HepG2 (cell line): ENCODE results near the gene ZNF385B. TPM values are rescaled to one million over a fixed set of nuclear protein-coding genes. Genes with fewer than 3 reads are reported as not detected.

Experiments used
- ATAC-seq: fragments of 200-7000 bp; cut with Tn5 transposase; 3 replicates; pipeline ENCODE4 v1.9.1; 2020; ENCODE audit warnings: mild to moderate bottlenecking, moderate library complexity
- BruUV-seq: library from RNA; stranded (reverse); fragments of 400-500 nt; replicated peaks from 2 replicates; lab custom pipeline; 2021; lab: Mats Ljungman, UMichigan
- CTCF ChIA-PET: fragments of 300-600 bp; formaldehyde crosslinking; extraction: SDS; loops from one replicate; lab custom pipeline; 2021; ENCODE audit warnings: low total read pairs, inconsistent platforms, low intra/inter-chr PET ratio; lab: Yijun Ruan, JAX
- POLR2A ChIA-PET: fragments of 350-600 bp; sonication (Branson Sonifier 250); formaldehyde crosslinking; loops from one replicate; lab custom pipeline; 2020; ENCODE audit warnings: antibody characterized with exemption, inconsistent platforms; lab: Yijun Ruan, JAX
- DNase-seq: peaks from one replicate; pipeline ENCODE4 v3.0.0-alpha.2; 2015; ENCODE audit warnings: low spot score
- FAIRE-seq: peaks from 3 replicates; lab custom pipeline; 2011; peaks lifted over from hg19 to GRCh38; lab: Jason Lieb, UNC
- H2AFZ ChIP-seq: one replicate; pipeline ENCODE4 v1.6.1; 2011; ENCODE audit warnings: low read length, inconsistent platforms
- H3K27ac ChIP-seq: fragments of 300-600 bp; 3 replicates; pipeline ENCODE4 v1.8.0; 2011; ENCODE audit warnings: mixed run types, mild to moderate bottlenecking, mixed read lengths, low read length, inconsistent platforms; ENCODE audit not compliant: insufficient read depth; ENCODE audit errors: extremely low read length
- H3K27me3 ChIP-seq, 2 experiments: fragments of 200-600 bp in 1 of 2; 2 replicates in 1 of 2; 3 replicates in 1 of 2; pipeline versions ENCODE4 v1.6.0 to v1.8.0; 2011; ENCODE audit warnings: low read length in 2 of 2, mild to moderate bottlenecking in 2 of 2, moderate library complexity in 2 of 2, inconsistent platforms in 1 of 2; ENCODE audit not compliant: insufficient read depth in 2 of 2, control insufficient read depth in 1 of 2
- H3K36me3 ChIP-seq, 2 experiments: fragments of 200-600 bp in 1 of 2; replicated peaks in 1 of 2; 2 replicates in 1 of 2; 3 replicates in 1 of 2; pipeline versions ENCODE4 v1.5.1 to v1.8.0; 2011; ENCODE audit warnings: low read length in 2 of 2, inconsistent platforms in 1 of 2; ENCODE audit not compliant: insufficient read depth in 2 of 2, control insufficient read depth in 1 of 2
- H3K4me1 ChIP-seq: 2 replicates; pipeline ENCODE4 v1.5.1; 2012; ENCODE audit warnings: low read length, inconsistent platforms; ENCODE audit not compliant: insufficient read depth
- H3K4me2 ChIP-seq: 2 replicates; pipeline ENCODE4 v1.6.0; 2011; ENCODE audit warnings: low read depth, low read length, inconsistent platforms
- H3K4me3 ChIP-seq, 3 experiments: fragments of 200-600 bp in 1 of 3; sonication (generic), shearing (Covaris generic) in 1 of 3; replicated peaks in 1 of 3; 2 replicates each; pipeline ENCODE4 v1.5.1; 2011 to 2016; ENCODE audit warnings: low read length in 3 of 3, inconsistent platforms in 2 of 3, low read depth in 2 of 3, mild to moderate bottlenecking in 2 of 3, control low read depth in 1 of 3, mixed read lengths in 1 of 3; ENCODE audit not compliant: insufficient read depth in 1 of 3
- H3K79me2 ChIP-seq: one replicate; pipeline ENCODE4 v1.6.1; 2011; ENCODE audit warnings: low read length, inconsistent platforms; ENCODE audit not compliant: insufficient read depth
- H3K9ac ChIP-seq: 2 replicates; pipeline ENCODE4 v1.6.0; 2011; ENCODE audit warnings: mild to moderate bottlenecking, low read depth, low read length, inconsistent platforms; ENCODE audit not compliant: insufficient read depth
- H3K9me3 ChIP-seq: 2 replicates; pipeline ENCODE4 v1.5.1; 2012; ENCODE audit warnings: mild to moderate bottlenecking, low read length
- H4K20me1 ChIP-seq: 2 replicates; pipeline ENCODE4 v1.6.0; 2011; ENCODE audit warnings: inconsistent platforms, mild to moderate bottlenecking, low read length, moderate library complexity; ENCODE audit not compliant: insufficient read depth
- MED13 ChIP-seq: sonication (generic); formaldehyde crosslinking; IDR thresholded peaks from 2 replicates; pipeline ENCODE4 v1.5.0; 2020; ENCODE audit warnings: missing genetic modification reagents
- RARA ChIP-seq: IDR thresholded peaks from 2 replicates; pipeline ENCODE4 v1.6.1; 2016; ENCODE audit warnings: missing genetic modification reagents, missing compliant biosample characterization
- TSC22D2 ChIP-seq: sonication (generic); formaldehyde crosslinking; IDR thresholded peaks from 2 replicates; pipeline ENCODE4 v1.5.1; 2020; ENCODE audit warnings: missing genetic modification reagents, mild to moderate bottlenecking, borderline replicate concordance
- USF2 ChIP-seq, 2 experiments: sonication (generic) in 1 of 2; formaldehyde crosslinking in 1 of 2; IDR thresholded peaks; 2 replicates each; pipeline versions ENCODE4 v1.5.1 to v1.6.1; 2011 to 2020; ENCODE audit warnings: borderline replicate concordance in 1 of 2, low read depth in 1 of 2, low read length in 1 of 2, mild to moderate bottlenecking in 1 of 2, missing genetic modification reagents in 1 of 2, moderate library complexity in 1 of 2
- XBP1 ChIP-seq: sonication (generic); formaldehyde crosslinking; IDR thresholded peaks from 2 replicates; pipeline ENCODE4 v1.5.0; 2020; ENCODE audit warnings: missing genetic modification reagents
- ZFX ChIP-seq: sonication (generic); formaldehyde crosslinking; IDR thresholded peaks from 2 replicates; pipeline ENCODE4 v1.4.0; 2020; ENCODE audit warnings: mild to moderate bottlenecking, low read depth, missing genetic modification reagents, moderate library complexity
- ZNF251 ChIP-seq: sonication (generic); formaldehyde crosslinking; IDR thresholded peaks from 2 replicates; pipeline ENCODE4 v1.9.0; 2021; ENCODE audit warnings: mild to moderate bottlenecking, missing genetic modification reagents
- ZNF256 ChIP-seq: sonication (generic); formaldehyde crosslinking; conservative IDR thresholded peaks from 2 replicates; pipeline ENCODE4 v1.4.0; 2020; ENCODE audit warnings: missing genetic modification reagents
- ZNF674 ChIP-seq: sonication (generic); formaldehyde crosslinking; IDR thresholded peaks from 2 replicates; pipeline ENCODE4 v1.5.0; 2020; ENCODE audit warnings: low read depth, mild to moderate bottlenecking, missing genetic modification reagents
- WGBS: methylation state at CpG from one replicate; pipeline ENCODE4 v1.1.6; 2017; ENCODE audit warnings: low lambda C conversion rate; 5-methylcytosine and 5-hydroxymethylcytosine counted together
- in situ Hi-C: cut with HindIII; loops from 2 replicates; pipeline ENCODE4 v1.10.0; 2017; ENCODE audit warnings: low pct_unique_long_range_greater_than_20kb; ENCODE audit not compliant: extremely low pct_ligation_motif_present
- intact Hi-C: fragments of 100-400 bp; cut with micrococcal nuclease; formaldehyde crosslinking; loops from one replicate; pipeline ENCODE4 v1.10.0; 2022; ENCODE audit not compliant: unreplicated experiment
- polyA plus RNA-seq, 8 experiments: library from polyadenylated mRNA; depleted of rRNA in 3 of 8; stranded (reverse) in 7 of 8; unstranded in 1 of 8; fragments of >200 nt; fragmentation: Illumina TruSeq in 4 of 8; extraction: Trizol in 4 of 8; gene quantifications; 2 replicates each; pipeline versions ENCODE4 v1.2.1 to v1.2.3, GENCODE V29; 2011 to 2016; ENCODE audit warnings: low read depth in 4 of 8, missing spikeins in 1 of 8, mixed read lengths in 1 of 8; ENCODE audit not compliant: insufficient read depth in 1 of 8
- total RNA-seq, 5 experiments: library from RNA; depleted of rRNA; stranded (reverse); fragments of >200 nt; fragmentation: Illumina TruSeq; extraction: Trizol; gene quantifications; 2 replicates each; pipeline ENCODE4 v1.2.3, GENCODE V29; 2016; ENCODE audit warnings: low read depth in 1 of 5

The ZNF385B gene
- total and polyA plus RNA-seq, 2 of the 13 experiments (the other 11 are each of a cell fraction or from before 2014, with no cell fraction given), result 3.3 to 6.7 TPM

- intact Hi-C loops, result no loop called here
- no peak for ATAC-seq
Observed at GRCh38 chr2:179652296-179652695, 209.1 kb downstream of the ZNF385B start.

GRCh38 chr2:179650420-179650819 lies 211.0 kb downstream of the ZNF385B start:
- ChIA-PET POLR2A (no interaction called here), CTCF (no interaction called here)
- H4K20me1 ChIP-seq, result no peaks in the 10 kb centered on the region
- H3K9ac ChIP-seq, result no peak overlapping the region
- H3K27ac ChIP-seq, result no peak overlapping the region
- no peak for DNase-seq
- H2AFZ ChIP-seq, result no peak overlapping the region
- intact Hi-C loops (no loop called here), in situ Hi-C loops (no loop called here)
- H3K4me3 ChIP-seq, result no peak overlapping the region
- TF ChIP-seq TSC22D2 (CRISPR knock-in tag), result no peak
- TF ChIP-seq RARA (CRISPR knock-in tag), result no peak
- no peak for TF ChIP-seq MED13 (CRISPR knock-in tag)
- TF ChIP-seq ZNF674 (CRISPR knock-in tag), result no peak
- TF ChIP-seq ZFX, result no peak
- no peak overlapping the region for H3K4me2 ChIP-seq
- peaks cover 7% of the 10 kb centered on the region; the same call in 1 of the 2 replicates for H3K4me1 ChIP-seq
- H3K36me3 ChIP-seq, result no peaks in the 10 kb centered on the region
- no peak for FAIRE-seq
- no peaks in the 10 kb centered on the region for H3K9me3 ChIP-seq
- no peaks in the 10 kb centered on the region for H3K79me2 ChIP-seq
- no TSS peak for BruUV-seq
- no peak for ATAC-seq
- H3K27me3 ChIP-seq, result no peaks in the 10 kb centered on the region

More at GRCh38 chr2:179652296-179652695, 209.1 kb downstream of the ZNF385B start:
- BruUV-seq, result no TSS peak
- ChIA-PET POLR2A (no interaction called here), CTCF (no interaction called here)
- peaks cover 8% of the 10 kb centered on the region for H3K4me1 ChIP-seq
- H3K27me3 ChIP-seq, result no peaks in the 10 kb centered on the region; a peak in 1 of 5 replicates
- FAIRE-seq (no peak), DNase-seq (no peak)
- no peak overlapping the region for H3K4me3 ChIP-seq
- H3K79me2 ChIP-seq, result no peaks in the 10 kb centered on the region
- no peak overlapping the region for H3K9ac ChIP-seq
- H3K36me3 ChIP-seq, result no peaks in the 10 kb centered on the region
- H3K9me3 ChIP-seq, result no peaks in the 10 kb centered on the region
- no peak overlapping the region for H3K27ac ChIP-seq
- H3K4me2 ChIP-seq, result no peak overlapping the region
- in situ Hi-C loops, result no loop called here
- TF ChIP-seq XBP1 (CRISPR knock-in tag) (no peak), USF2 (IDR thresholded peaks at IDR 0.05; ENCODE audit: low read depth, low read length) (no peak), USF2 (CRISPR knock-in tag; IDR thresholded peaks at IDR 0.05; ENCODE audit: borderline replicate concordance) (no peak), ZNF256 (CRISPR knock-in tag) (no peak), ZNF251 (CRISPR knock-in tag) (no peak)
- H4K20me1 ChIP-seq, result no peaks in the 10 kb centered on the region
- H2AFZ ChIP-seq, result no peak overlapping the region
- 2% methylated on average over 2 of the region's 2 CpGs for WGBS
